ENCODE results near the gene ZC3H18.

The ZC3H18 gene

GRCh38 chr16:88647178-88648070, 77.2 kb downstream of the ZC3H18 start:
- H3K4me3 ChIP-seq (ENCODE audit: low read depth, low read length): no peak overlapping the region
- no peak for TF ChIP-seq CTCF (IDR thresholded peaks at IDR 0.05; ENCODE audit: borderline replicate concordance, insufficient read depth, low read depth, low read length)

GRCh38 chr16:88649195-88649923, 79.2 kb downstream of the ZC3H18 start:
- H3K4me3 ChIP-seq (ENCODE audit: low read depth, low read length): peak overlapping the region; percentile 97
- TF ChIP-seq CTCF (IDR thresholded peaks at IDR 0.05; ENCODE audit: borderline replicate concordance, insufficient read depth, low read depth, low read length): no peak

- no peak for TF ChIP-seq CTCF (IDR thresholded peaks at IDR 0.05; ENCODE audit: borderline replicate concordance, insufficient read depth, low read depth, low read length)
- H3K4me3 ChIP-seq (ENCODE audit: low read depth, low read length): peak overlapping the region; percentile 97
These were observed 79.9 kb downstream of the ZC3H18 start for GRCh38 chr16:88649924-88650748.

- TF ChIP-seq CTCF (IDR thresholded peaks at IDR 0.05; ENCODE audit: borderline replicate concordance, insufficient read depth, low read depth, low read length): no peak
- peak within 1 kb of the TSS; percentile 97 for H3K4me3 ChIP-seq (ENCODE audit: low read depth, low read length)
These were observed 80.6 kb downstream of the ZC3H18 start, which contains the start of gene CYBA for GRCh38 chr16:88650749-88651275. CYBA (minus strand) TSS chr16:88651053; CDS start chr16:88651013, 40 bp downstream.

GRCh38 chr16:88651276-88651988, 81.2 kb downstream of the ZC3H18 start:
- no peak for TF ChIP-seq CTCF (IDR thresholded peaks at IDR 0.05; ENCODE audit: borderline replicate concordance, insufficient read depth, low read depth, low read length)
- H3K4me3 ChIP-seq (ENCODE audit: low read depth, low read length): peak overlapping the region; percentile 97
